Trophoblast cell (in vitro differentiated cells and primary cell): Measurements from ENCODE around the gene APP.

Experiments
- DNase-seq, 2 donors: peaks; one replicate each; pipeline ENCODE4 v3.0.0-alpha.2; 2016
- H2AFZ ChIP-seq: 2 replicates; pipeline ENCODE4 v1.6.1; 2013; ENCODE audit warnings: low read length, moderate library complexity, mild to moderate bottlenecking; ENCODE audit not compliant: insufficient read depth, poor library complexity
- H2AK5ac ChIP-seq: 2 replicates; pipeline ENCODE4 v1.6.1; 2013; ENCODE audit warnings: mild to moderate bottlenecking, low read length
- H2BK120ac ChIP-seq: 2 replicates; pipeline ENCODE4 v1.6.1; 2013; ENCODE audit warnings: low read length, mild to moderate bottlenecking, moderate library complexity; ENCODE audit not compliant: insufficient read depth, poor library complexity
- H2BK12ac ChIP-seq: 2 replicates; pipeline ENCODE4 v1.6.1; 2013; ENCODE audit warnings: mild to moderate bottlenecking, low read length, moderate library complexity
- H2BK5ac ChIP-seq: 2 replicates; pipeline ENCODE4 v1.6.1; 2013; ENCODE audit warnings: low read length, low read depth, moderate library complexity, mild to moderate bottlenecking; ENCODE audit not compliant: poor library complexity
- H3K14ac ChIP-seq: 2 replicates; pipeline ENCODE4 v1.6.1; 2013; ENCODE audit warnings: mild to moderate bottlenecking, low read length
- H3K18ac ChIP-seq: 2 replicates; pipeline ENCODE4 v1.6.1; 2013; ENCODE audit warnings: mild to moderate bottlenecking, low read length
- H3K23ac ChIP-seq: 2 replicates; pipeline ENCODE4 v1.6.1; 2013; ENCODE audit warnings: low read length
- H3K27ac ChIP-seq: 2 replicates; pipeline ENCODE4 v1.5.1; 2013; ENCODE audit warnings: low read depth, mild to moderate bottlenecking, inconsistent platforms, low read length, moderate library complexity
- H3K27me3 ChIP-seq: 2 replicates; pipeline ENCODE4 v1.6.1; 2013; ENCODE audit warnings: inconsistent platforms, mild to moderate bottlenecking, low read length, moderate library complexity; ENCODE audit not compliant: insufficient read depth
- H3K36me3 ChIP-seq, 2 experiments: 1 replicate in 1 of 2; 2 replicates in 1 of 2; pipeline ENCODE4 v1.6.1; 2013; ENCODE audit warnings: low read length in 2 of 2, mild to moderate bottlenecking in 2 of 2, moderate library complexity in 1 of 2; ENCODE audit not compliant: insufficient read depth in 2 of 2, control insufficient read depth in 1 of 2
- H3K4ac ChIP-seq: 2 replicates; pipeline ENCODE4 v1.6.1; 2013; ENCODE audit warnings: low read depth, mild to moderate bottlenecking, low read length, moderate library complexity
- H3K4me1 ChIP-seq, 2 experiments: 1 replicate in 1 of 2; 2 replicates in 1 of 2; pipeline ENCODE4 v1.6.1; 2013; ENCODE audit warnings: low read length in 2 of 2, mild to moderate bottlenecking in 2 of 2, moderate library complexity in 1 of 2; ENCODE audit not compliant: insufficient read depth in 2 of 2, control insufficient read depth in 1 of 2
- H3K4me2 ChIP-seq: 2 replicates; pipeline ENCODE4 v1.6.1; 2013; ENCODE audit warnings: inconsistent platforms, mild to moderate bottlenecking, low read length, moderate library complexity
- H3K4me3 ChIP-seq: 2 replicates; pipeline ENCODE4 v1.5.1; 2013; ENCODE audit warnings: mild to moderate bottlenecking, low read depth, low read length, inconsistent platforms
- H3K79me1 ChIP-seq: one replicate; pipeline ENCODE4 v1.6.1; 2013; ENCODE audit warnings: low read length
- H3K79me2 ChIP-seq: 2 replicates; pipeline ENCODE4 v1.6.1; 2013; ENCODE audit warnings: low read length, mild to moderate bottlenecking; ENCODE audit not compliant: control insufficient read depth, insufficient read depth, poor library complexity
- H3K9ac ChIP-seq: 2 replicates; pipeline ENCODE4 v1.6.1; 2013; ENCODE audit warnings: mild to moderate bottlenecking, low read length
- H3K9me3 ChIP-seq: 2 replicates; pipeline ENCODE4 v1.6.1; 2013; ENCODE audit warnings: low read depth, mild to moderate bottlenecking, control low read depth, inconsistent platforms, low read length; ENCODE audit not compliant: insufficient read depth
- H4K12ac ChIP-seq: 2 replicates; pipeline ENCODE4 v1.6.1; 2013; ENCODE audit warnings: low read depth, mild to moderate bottlenecking, low read length, moderate library complexity
- H4K8ac ChIP-seq: 2 replicates; pipeline ENCODE4 v1.6.1; 2013; ENCODE audit warnings: low read depth, mild to moderate bottlenecking, low read length, moderate library complexity
- H4K91ac ChIP-seq: one replicate; pipeline ENCODE4 v1.6.1; 2013; ENCODE audit warnings: low read depth, mild to moderate bottlenecking, low read length, moderate library complexity
- WGBS: extraction: QIAGEN DNeasy Blood & Tissue Kit; methylation state at CpG from one replicate; pipeline ENCODE4 v1.1.7; 2013; ENCODE audit warnings: missing lambda C conversion rate; ENCODE audit not compliant: insufficient read length, insufficient coverage; ENCODE audit errors: extremely low coverage; 5-methylcytosine and 5-hydroxymethylcytosine counted together

The APP gene

GRCh38 chr21:25983745-25984144 lies 186.8 kb downstream of the APP start:
- peaks cover 10 to 20% of the 10 kb centered on the region in 2 experiments for H3K36me3 ChIP-seq
- H3K4me2 ChIP-seq: no peak overlapping the region
- H3K4ac ChIP-seq: no peak overlapping the region
- no peaks in the 10 kb centered on the region for H3K27me3 ChIP-seq
- H3K23ac ChIP-seq: no peak overlapping the region
- WGBS: no CpG with 5 or more reads among the region's 3 CpGs
- no peak overlapping the region for H2BK120ac ChIP-seq
- H3K14ac ChIP-seq: no peak overlapping the region
- no peak for DNase-seq
- no peak overlapping the region for H4K12ac ChIP-seq
- no peak overlapping the region for H3K27ac ChIP-seq
- H4K8ac ChIP-seq: no peak overlapping the region
- no peak overlapping the region for H3K9ac ChIP-seq
- no peak overlapping the region for H2BK5ac ChIP-seq
- no peak overlapping the region for H4K91ac ChIP-seq
- H3K79me1 ChIP-seq: no peaks in the 10 kb centered on the region
- no peak overlapping the region for H2BK12ac ChIP-seq
- no peaks in the 10 kb centered on the region for H3K4me1 ChIP-seq
- no peaks in the 10 kb centered on the region for H3K79me2 ChIP-seq
- no peaks in the 10 kb centered on the region for H3K9me3 ChIP-seq
- no peak overlapping the region for H3K4me3 ChIP-seq
- no peak overlapping the region for H2AK5ac ChIP-seq
- no peak overlapping the region for H3K18ac ChIP-seq
- H2AFZ ChIP-seq: no peak overlapping the region

- no peak overlapping the region for H3K27ac ChIP-seq
- no peak overlapping the region for H2AFZ ChIP-seq
- H3K79me1 ChIP-seq: no peaks in the 10 kb centered on the region
- no peak overlapping the region for H2AK5ac ChIP-seq
- H3K27me3 ChIP-seq: no peaks in the 10 kb centered on the region
- H3K18ac ChIP-seq: no peak overlapping the region
- H3K36me3 ChIP-seq: peaks cover 6 to 16% of the 10 kb centered on the region in 2 experiments
- DNase-seq: peak; percentile 8 to 46
- no peak overlapping the region for H3K9ac ChIP-seq
- H4K91ac ChIP-seq: no peak overlapping the region
- H3K4ac ChIP-seq: no peak overlapping the region
- H3K4me2 ChIP-seq: no peak overlapping the region
- no peak overlapping the region for H3K14ac ChIP-seq
- H4K8ac ChIP-seq: no peak overlapping the region
- H3K23ac ChIP-seq: no peak overlapping the region
- H3K9me3 ChIP-seq: no peaks in the 10 kb centered on the region
- H3K4me1 ChIP-seq: no peaks in the 10 kb centered on the region
- no CpG with 5 or more reads among the region's 3 CpGs for WGBS
- no peak overlapping the region for H2BK12ac ChIP-seq
- H2BK120ac ChIP-seq: no peak overlapping the region
- H2BK5ac ChIP-seq: no peak overlapping the region
- H3K79me2 ChIP-seq: no peaks in the 10 kb centered on the region
- no peak overlapping the region for H4K12ac ChIP-seq
- no peak overlapping the region for H3K4me3 ChIP-seq
These were observed 189.9 kb downstream of the APP start for GRCh38 chr21:25980710-25981109.

GRCh38 chr21:25979845-25980616 lies 190.5 kb downstream of the APP start:
- Histone ChIP-seq H3K14ac (no peak overlapping the region), H4K12ac (no peak overlapping the region), H3K4me2 (no peak overlapping the region), H3K4ac (no peak overlapping the region), H4K91ac (no peak overlapping the region), H3K9me3 (no peaks in the 10 kb centered on the region), H3K79me1 (no peaks in the 10 kb centered on the region), H3K27ac (no peak overlapping the region), H2BK5ac (no peak overlapping the region), H2AK5ac (no peak overlapping the region), H2BK12ac (no peak overlapping the region), H3K4me3 (no peak overlapping the region), H3K9ac (no peak overlapping the region), H4K8ac (no peak overlapping the region), H3K36me3 (peaks cover 7 to 17% of the 10 kb centered on the region in 2 experiments), H2BK120ac (no peak overlapping the region), H3K23ac (no peak overlapping the region), H2AFZ (no peak overlapping the region), H3K27me3 (no peaks in the 10 kb centered on the region), H3K18ac (no peak overlapping the region), H3K4me1 (no peaks in the 10 kb centered on the region), H3K79me2 (no peaks in the 10 kb centered on the region)
- DNase-seq: no peak
- WGBS: no CpG with 5 or more reads among the region's 9 CpGs

GRCh38 chr21:25977068-25977611 lies 193.4 kb downstream of the APP start:
- DNase-seq: no peak
- no peak overlapping the region for H3K4ac ChIP-seq
- H4K91ac ChIP-seq: no peak overlapping the region
- H3K27ac ChIP-seq: no peak overlapping the region
- no peak overlapping the region for H2BK12ac ChIP-seq
- no peak overlapping the region for H2AK5ac ChIP-seq
- no peaks in the 10 kb centered on the region for H3K9me3 ChIP-seq
- H4K12ac ChIP-seq: no peak overlapping the region
- H3K18ac ChIP-seq: no peak overlapping the region
- no peak overlapping the region for H3K4me2 ChIP-seq
- no peak overlapping the region for H3K23ac ChIP-seq
- H3K4me1 ChIP-seq: no peaks in the 10 kb centered on the region
- no peaks in the 10 kb centered on the region for H3K79me1 ChIP-seq
- H2BK120ac ChIP-seq: no peak overlapping the region
- H3K9ac ChIP-seq: no peak overlapping the region
- H2AFZ ChIP-seq: no peak overlapping the region
- H3K27me3 ChIP-seq: no peaks in the 10 kb centered on the region
- H3K79me2 ChIP-seq: no peaks in the 10 kb centered on the region
- H2BK5ac ChIP-seq: no peak overlapping the region
- no peak overlapping the region for H3K14ac ChIP-seq
- H4K8ac ChIP-seq: no peak overlapping the region
- peaks cover 11 to 29% of the 10 kb centered on the region in 2 experiments for H3K36me3 ChIP-seq
- no peak overlapping the region for H3K4me3 ChIP-seq
